K562 (cell line): ENCODE data around the gene HTR2A. TPM values are rescaled to one million over a fixed set of nuclear protein-coding genes. Genes with fewer than 3 reads are reported as not detected.

Experiments used
- ATAC-seq: fragments of 200-7000 bp; cut with Tn5 transposase; 3 replicates; pipeline ENCODE4 v1.9.1; 2020; ENCODE audit warnings: moderate library complexity
- BruUV-seq: library from RNA; stranded (reverse); fragments of 400-500 nt; replicated peaks from 2 replicates; lab custom pipeline; 2021; lab: Mats Ljungman, UMichigan
- CTCF ChIA-PET: fragments of 300-600 bp; formaldehyde crosslinking; extraction: SDS; loops from one replicate; lab custom pipeline; 2021; ENCODE audit warnings: low intra/inter-chr PET ratio; lab: Yijun Ruan, JAX
- POLR2A ChIA-PET: fragments of 300-600, 350-650 bp; sonication (Branson Sonifier 250); formaldehyde crosslinking; extraction: SDS; loops from one replicate; lab custom pipeline; 2021; ENCODE audit warnings: antibody characterized with exemption, inconsistent platforms; lab: Yijun Ruan, JAX
- DNase-seq, 4 experiments: peaks; one replicate each; pipeline versions ENCODE4 v3.0.0 to v3.0.0-alpha.2; 2011 to 2018; ENCODE audit warnings: low spot score in 3 of 4, mixed read lengths in 3 of 4; ENCODE audit errors: extremely low read depth in 1 of 4
- FAIRE-seq: peaks from 2 replicates; lab custom pipeline; 2011; peaks lifted over from hg19 to GRCh38; lab: Jason Lieb, UNC
- H2AFZ ChIP-seq: 2 replicates; pipeline ENCODE4 v1.6.0; 2011; ENCODE audit warnings: low read depth, low read length, control low read depth, inconsistent platforms
- H3K27ac ChIP-seq: fragments of 200-600 bp; 3 replicates; pipeline ENCODE4 v1.8.0; 2011; ENCODE audit warnings: low read depth, mild to moderate bottlenecking, control low read depth, inconsistent platforms, low read length, moderate library complexity, mixed read lengths; ENCODE audit errors: extremely low read depth
- H3K27me3 ChIP-seq, 2 experiments: fragments of 300-600 bp in 1 of 2; 2 replicates in 1 of 2; 3 replicates in 1 of 2; pipeline versions ENCODE4 v1.6.0 to v1.8.0; 2011; ENCODE audit warnings: inconsistent platforms in 2 of 2, low read length in 2 of 2, mild to moderate bottlenecking in 1 of 2, mixed read lengths in 1 of 2, moderate library complexity in 1 of 2; ENCODE audit not compliant: control insufficient read depth in 2 of 2, insufficient read depth in 2 of 2
- H3K36me3 ChIP-seq: fragments of 300-600 bp; 3 replicates; pipeline ENCODE4 v1.8.0; 2011; ENCODE audit warnings: mild to moderate bottlenecking, low read length, inconsistent platforms; ENCODE audit not compliant: control insufficient read depth, insufficient read depth
- H3K4me1 ChIP-seq, 2 experiments: fragments of 200-600 bp in 1 of 2; replicated peaks in 1 of 2; 2 replicates in 1 of 2; 3 replicates in 1 of 2; pipeline versions ENCODE4 v1.5.1 to v1.8.0; 2011; ENCODE audit warnings: inconsistent platforms in 2 of 2, low read length in 2 of 2, mild to moderate bottlenecking in 1 of 2, mixed read lengths in 1 of 2, moderate library complexity in 1 of 2; ENCODE audit not compliant: control insufficient read depth in 2 of 2, insufficient read depth in 2 of 2
- H3K4me2 ChIP-seq: 2 replicates; pipeline ENCODE4 v1.6.1; 2011; ENCODE audit warnings: low read length, control low read depth, inconsistent platforms, mixed read lengths; ENCODE audit not compliant: insufficient read depth
- H3K4me3 ChIP-seq: fragments of 200-600 bp; sonication (generic), shearing (Covaris generic); 2 replicates; pipeline ENCODE4 v1.5.1; 2016; ENCODE audit warnings: control low read depth, inconsistent platforms
- H3K79me2 ChIP-seq: fragments of 200-600 bp; 3 replicates; pipeline ENCODE4 v1.8.0; 2011; ENCODE audit warnings: low read length, inconsistent platforms; ENCODE audit not compliant: control insufficient read depth, insufficient read depth
- H3K9ac ChIP-seq, 2 experiments: 2 replicates each; pipeline versions ENCODE4 v1.6.0 to v1.6.1; 2011; ENCODE audit warnings: low read depth in 2 of 2, low read length in 2 of 2, control low read depth in 1 of 2, inconsistent platforms in 1 of 2, mild to moderate bottlenecking in 1 of 2, mixed read lengths in 1 of 2; ENCODE audit not compliant: insufficient read depth in 1 of 2
- H3K9me1 ChIP-seq: one replicate; pipeline ENCODE4 v1.6.0; 2011; ENCODE audit warnings: inconsistent platforms, mild to moderate bottlenecking, low read length, moderate library complexity; ENCODE audit not compliant: control insufficient read depth, insufficient read depth
- H3K9me3 ChIP-seq: replicated peaks from 2 replicates; pipeline ENCODE4 v1.5.1; 2011; ENCODE audit warnings: low read depth, low read length, inconsistent platforms; ENCODE audit not compliant: control insufficient read depth, insufficient read depth
- H4K20me1 ChIP-seq: replicated peaks from 2 replicates; pipeline ENCODE4 v1.6.1; 2011; ENCODE audit warnings: low read length, inconsistent platforms, mixed read lengths; ENCODE audit not compliant: control insufficient read depth, insufficient read depth
- COPS2 ChIP-seq: fragments of 450-650 bp; conservative IDR thresholded peaks from 2 replicates; pipeline ENCODE4 v1.6.1; 2016; ENCODE audit warnings: mild to moderate bottlenecking, moderate library complexity
- CSDE1 ChIP-seq, 2 experiments: fragments of 450-650 bp; IDR thresholded peaks; 2 replicates each; pipeline ENCODE4 v1.6.1; 2016; ENCODE audit warnings: mild to moderate bottlenecking in 1 of 2
- EP400 ChIP-seq: fragments of 450-650 bp; IDR thresholded peaks from 2 replicates; pipeline ENCODE4 v1.6.1; 2017; ENCODE audit warnings: antibody characterized with exemption, mild to moderate bottlenecking, moderate library complexity
- KDM1A ChIP-seq, 2 experiments: fragments of 450-650 bp; IDR thresholded peaks; 2 replicates each; pipeline ENCODE4 v1.6.1; 2016; ENCODE audit warnings: mild to moderate bottlenecking in 2 of 2
- MEF2A ChIP-seq: IDR thresholded peaks from 2 replicates; pipeline ENCODE4 v1.6.1; 2011; ENCODE audit warnings: low read depth, mild to moderate bottlenecking, low read length, moderate library complexity; ENCODE audit not compliant: control insufficient read depth
- NR0B1 ChIP-seq: fragments of 450-650 bp; IDR thresholded peaks from one replicate; pipeline ENCODE4 v1.6.1; 2018; ENCODE audit warnings: mild to moderate bottlenecking, moderate library complexity; ENCODE audit not compliant: partially characterized antibody
- SPI1 ChIP-seq: IDR thresholded peaks from 2 replicates; pipeline ENCODE4 v1.6.1; 2011; ENCODE audit warnings: low read depth, low read length, control low read depth, borderline replicate concordance
- STAG1 ChIP-seq: sonication (generic); formaldehyde crosslinking; IDR thresholded peaks from 2 replicates; pipeline ENCODE4 v1.5.0; 2020; ENCODE audit warnings: missing genetic modification reagents, borderline replicate concordance
- TFAM ChIP-seq: fragments of 250-450 bp; sonication (Bioruptor Pico); conservative IDR thresholded peaks from 2 replicates; pipeline ENCODE4 v1.5.0; 2021; ENCODE audit warnings: mild to moderate bottlenecking, moderate library complexity
- YBX1 ChIP-seq: fragments of 450-650 bp; IDR thresholded peaks from 2 replicates; pipeline ENCODE4 v1.7.1; 2016; ENCODE audit warnings: mild to moderate bottlenecking
- ZNF263 ChIP-seq: sonication (generic); formaldehyde crosslinking; IDR thresholded peaks from 2 replicates; pipeline ENCODE4 v1.8.0; 2022; ENCODE audit warnings: mild to moderate bottlenecking, missing genetic modification reagents, borderline replicate concordance
- ZNF282 ChIP-seq: sonication (generic); formaldehyde crosslinking; IDR thresholded peaks from 2 replicates; pipeline ENCODE4 v1.8.1; 2023; ENCODE audit warnings: missing genetic modification reagents
- ZNF398 ChIP-seq: fragments of 250-450 bp; sonication (Bioruptor Pico); IDR thresholded peaks from 2 replicates; pipeline ENCODE4 v1.8.0; 2021; ENCODE audit warnings: moderate library complexity, mild to moderate bottlenecking, inconsistent platforms
- ZNF785 ChIP-seq: fragments of 250-450 bp; sonication (Bioruptor Pico); IDR thresholded peaks from 2 replicates; pipeline ENCODE4 v1.4.0; 2020; ENCODE audit warnings: mild to moderate bottlenecking
- WGBS: fragments of 100-300 bp; shearing (Covaris generic); methylation state at CpG from one replicate; pipeline ENCODE4 v1.1.6; 2016; ENCODE audit warnings: low coverage, mixed read lengths; ENCODE audit not compliant: insufficient coverage; ENCODE audit errors: missing lambda C conversion rate; 5-methylcytosine and 5-hydroxymethylcytosine counted together
- in situ Hi-C: fragments of 300-500 bp; cut with MboI; formaldehyde crosslinking; loops from 4 replicates; pipeline ENCODE4 v1.15.0; 2018; ENCODE audit warnings: inconsistent platforms, mixed read lengths
- intact Hi-C: fragments of 100-400 bp; cut with micrococcal nuclease; formaldehyde crosslinking; loops from 2 replicates; pipeline ENCODE4 v1.14.2; 2022
- polyA plus RNA-seq, 8 experiments: library from polyadenylated mRNA; depleted of rRNA in 4 of 8; stranded (reverse) in 5 of 8; unstranded in 3 of 8; fragments of >200 nt; fragmentation: Nextera tagmentation in 2 of 8; fragmentation: Illumina TruSeq in 1 of 8; extraction: Ambion mirVana in 2 of 8; extraction: Trizol in 1 of 8; gene quantifications; 2 replicates each; pipeline versions ENCODE4 v1.2.1 to v1.2.3, GENCODE V29; 2011 to 2014; ENCODE audit warnings: inconsistent platforms in 1 of 8, missing spikeins in 1 of 8
- total RNA-seq, 7 experiments: library from RNA; depleted of rRNA in 6 of 7; stranded (reverse); fragments of >200 nt in 6 of 7; fragmentation: Illumina TruSeq in 2 of 7; extraction: Trizol in 2 of 7; gene quantifications; 2 replicates each; pipeline versions ENCODE4 v1.2.1 to v1.2.3, GENCODE V29; 2011 to 2021; ENCODE audit warnings: low replicate concordance in 1 of 7

The HTR2A gene
- total and polyA plus RNA-seq, 9 of the 15 experiments (the other 6 are each of a cell fraction or from before 2014, with no cell fraction given): not detected

DNA sequence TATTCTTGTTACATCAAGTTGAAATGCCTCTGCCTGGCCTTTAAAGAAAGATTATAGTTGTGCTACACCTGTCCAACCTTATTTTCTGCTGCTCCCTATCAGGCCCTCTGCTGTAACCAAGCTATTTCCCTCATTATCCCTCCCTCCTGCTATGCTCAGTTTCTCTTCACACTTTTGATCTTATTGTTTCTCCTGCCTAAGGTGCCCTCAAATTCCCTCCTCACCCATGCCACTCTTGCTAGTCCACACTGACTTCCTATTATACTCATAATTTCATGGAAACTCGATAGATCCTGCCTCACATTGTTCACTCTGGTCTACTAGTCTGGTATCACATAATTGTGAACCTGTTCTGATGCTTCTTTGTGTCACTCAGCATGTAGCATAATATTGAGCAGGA is 80.5 kb downstream of the HTR2A start:
- ChIA-PET CTCF (no interaction called here), POLR2A (no interaction called here)
- WGBS: 0% methylated on average over 1 of the region's 1 CpG
- H4K20me1 ChIP-seq: no peaks in the 10 kb centered on the region
- H2AFZ ChIP-seq: no peak overlapping the region
- H3K9me1 ChIP-seq: no peaks in the 10 kb centered on the region
- FAIRE-seq (no peak), DNase-seq (no peak)
- H3K27me3 ChIP-seq: no peaks in the 10 kb centered on the region
- H3K4me3 ChIP-seq: no peak overlapping the region
- no peak overlapping the region for H3K4me2 ChIP-seq
- no peak overlapping the region for H3K9ac ChIP-seq
- BruUV-seq: no TSS peak
- H3K79me2 ChIP-seq: no peaks in the 10 kb centered on the region
- no peaks in the 10 kb centered on the region for H3K4me1 ChIP-seq
- H3K36me3 ChIP-seq: no peaks in the 10 kb centered on the region
- TF ChIP-seq TFAM (CRISPR knock-in tag): no peak
- no peak for TF ChIP-seq SPI1
- TF ChIP-seq, all 486 proteins: peak for 0
- in situ Hi-C loops (no loop called here), intact Hi-C loops (no loop called here)
- Histone ChIP-seq H3K9me3 (no peaks in the 10 kb centered on the region), H3K27ac (no peak overlapping the region)
- ATAC-seq: no peak

DNA sequence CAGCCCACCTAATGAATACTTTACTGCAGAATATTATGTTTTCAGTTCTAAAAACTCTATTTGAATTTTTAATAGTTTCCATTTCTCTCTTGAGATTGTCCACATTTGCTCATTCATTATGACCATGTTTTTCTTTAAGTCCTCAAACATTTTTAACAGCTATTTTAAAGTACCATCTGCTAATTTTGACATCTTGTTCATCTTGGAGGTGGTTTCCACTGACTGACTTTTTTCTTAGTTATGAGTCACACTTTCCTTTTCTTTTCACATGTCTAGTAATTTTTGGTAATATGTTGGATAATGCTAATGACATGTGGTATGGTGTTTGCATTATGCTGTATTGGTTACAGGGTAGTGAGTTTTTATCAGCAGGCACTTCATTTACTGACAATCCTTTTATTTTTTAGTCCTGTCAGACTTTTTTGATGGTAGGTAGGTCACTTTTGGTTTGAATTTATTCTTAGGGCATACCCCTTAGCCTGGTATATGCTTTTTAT is 84.5 kb downstream of the HTR2A start:
- Histone ChIP-seq H3K4me2 (no peak overlapping the region), H3K9me1 (no peaks in the 10 kb centered on the region), H3K9me3 (no peaks in the 10 kb centered on the region), H4K20me1 (no peaks in the 10 kb centered on the region), H3K79me2 (no peaks in the 10 kb centered on the region), H3K4me3 (no peak overlapping the region), H3K27ac (no peak overlapping the region), H2AFZ (no peak overlapping the region), H3K27me3 (no peaks in the 10 kb centered on the region), H3K4me1 (no peaks in the 10 kb centered on the region), H3K36me3 (no peaks in the 10 kb centered on the region), H3K9ac (no peak overlapping the region)
- intact Hi-C loops (no loop called here), in situ Hi-C loops (no loop called here)
- FAIRE-seq (no peak), DNase-seq (no peak), ATAC-seq (no peak)
- TF ChIP-seq ZNF398 (CRISPR knock-in tag) (no peak), ZNF263 (CRISPR knock-in tag) (no peak), NR0B1 (no peak), CSDE1 (IDR thresholded peaks at IDR 0.05) (no peak), ZNF785 (CRISPR knock-in tag) (no peak), MEF2A (no peak), COPS2 (no peak), STAG1 (CRISPR knock-in tag) (no peak), KDM1A (IDR thresholded peaks at IDR 0.05) (no peak), EP400 (no peak), ZNF282 (CRISPR knock-in tag) (no peak), YBX1 (no peak)
- ChIA-PET POLR2A (no interaction called here), CTCF (no interaction called here)
- BruUV-seq: no TSS peak
